Ovary (tissue), 9 donors: ENCODE results near the gene ASF1B. TPM values are rescaled to one million over a fixed set of nuclear protein-coding genes. Genes with fewer than 3 reads are reported as not detected.

ENCODE experiments used
- DNase-seq, 5 donors: peaks; one replicate each; pipeline ENCODE4 v3.0.0-alpha.2; 2019 to 2020
- H3K27ac ChIP-seq, 2 donors: fragments of 200-600 bp; one replicate each; pipeline versions ENCODE4 v1.5.1 to v1.8.0; 2019 to 2022
- H3K27me3 ChIP-seq: fragments of 200-600 bp; one replicate; pipeline ENCODE4 v1.8.0; 2022
- H3K36me3 ChIP-seq: fragments of 200-600 bp; sonication (generic); one replicate; pipeline ENCODE4 v1.5.1; 2019
- H3K4me1 ChIP-seq: one replicate; pipeline ENCODE4 v1.8.1; 2013; ENCODE audit warnings: mild to moderate bottlenecking, moderate library complexity; ENCODE audit not compliant: insufficient read depth
- H3K4me3 ChIP-seq: fragments of 200-600 bp; sonication (generic); one replicate; pipeline ENCODE4 v1.5.1; 2017
- H3K9me3 ChIP-seq, 2 donors: fragments of 200-600 bp in 1 of 2; sonication (generic) in 1 of 2; one replicate each; pipeline versions ENCODE4 v1.5.1 to v1.8.1; 2013 to 2019; ENCODE audit warnings: mild to moderate bottlenecking in 1 of 2, moderate library complexity in 1 of 2
- EP300 ChIP-seq: sonication (generic); formaldehyde crosslinking; IDR thresholded peaks from one replicate; pipeline ENCODE4 v1.6.1; 2017; ENCODE audit warnings: antibody characterized with exemption
- POLR2A ChIP-seq: fragments of 450-650 bp; IDR thresholded peaks from one replicate; pipeline ENCODE4 v1.6.1; 2017; ENCODE audit warnings: antibody characterized with exemption, mild to moderate bottlenecking, moderate library complexity
- WGBS, 3 donors: extraction: QIAGEN DNeasy Blood & Tissue Kit in 1 of 3; methylation state at CpG; one replicate each; pipeline versions ENCODE4 v1.1.5 to v1.1.7; 2013 to 2017; 5-methylcytosine and 5-hydroxymethylcytosine counted together
- intact Hi-C, 4 donors: fragments of 100-400 bp; cut with DNase I; formaldehyde crosslinking; loops; one replicate each; pipeline versions ENCODE4 v1.11.0 to v1.15.1; 2022 to 2023
- polyA plus RNA-seq, 2 donors: library from polyadenylated mRNA; stranded (reverse); fragments of 200-250 nt in 1 of 2; fragments of 350-450 nt in 1 of 2; fragmentation: Illumina TruSeq in 1 of 2; extraction: RNeasy Lipid Tissue Mini Kit (QIAGEN cat#74804) in 1 of 2; gene quantifications; one replicate each; pipeline ENCODE4 v1.2.3, GENCODE V29; 2013 to 2014
- total RNA-seq, 7 donors: library from RNA; depleted of rRNA in 2 of 7; stranded (reverse); fragments of >200 nt in 2 of 7; fragmentation: NEBNext Ultra II Directional in 3 of 7; extraction: Animal tissue kit (Norgen Biotek cat#: 25700) in 3 of 7; gene quantifications; one replicate each; pipeline versions ENCODE4 v1.1.0 to v1.2.4, GENCODE V29; 2016 to 2023
- TF ChIP-seq, protein P1 (sequence below), 3 donors: fragments of 450-650 bp in 2 of 3; fragments of 200-600 bp in 1 of 3; IDR thresholded peaks; one replicate each; pipeline versions ENCODE4 v1.5.1 to v1.8.0; 2016 to 2022; ENCODE audit warnings: antibody characterized with exemption in 3 of 3, mild to moderate bottlenecking in 1 of 3
- donor health status: DM: no; HTN: no; CAD: no; lungs with moderate emphysema.
- donor health status: DM: no; HTN: no; CAD: no.
- donor health status: Bipolar disorder and iron deficiency.
- donor health status: DM: yes; HTN: yes; CAD: no.
- donor health status: DM: no; HTN: no; CAD: no.
- donor health status: DM: yes; HTN: yes; CAD: no.

Gene ASF1B
- total and polyA plus RNA-seq, 9 donors: 0.12 to 4.9 (median 1.0) TPM

GRCh38 chr19:14150770-14151661, 14.6 kb upstream of the ASF1B start:
- DNase-seq: no peak
- Histone ChIP-seq H3K4me1 (no peaks in the 10 kb centered on the region), H3K27me3 (no peaks in the 10 kb centered on the region), H3K9me3 (no peaks in the 10 kb centered on the region), H3K27ac (no peak overlapping the region), H3K36me3 (no peaks in the 10 kb centered on the region), H3K4me3 (no peak overlapping the region)
- intact Hi-C loops: loop anchor here in 2 of 4 donors (10.0 kb wide), 2 partner anchors 194 to 204 kb away; no protein-coding TSS in a partner anchor
- TF ChIP-seq POLR2A: no peak
- TF ChIP-seq, protein P1, sequence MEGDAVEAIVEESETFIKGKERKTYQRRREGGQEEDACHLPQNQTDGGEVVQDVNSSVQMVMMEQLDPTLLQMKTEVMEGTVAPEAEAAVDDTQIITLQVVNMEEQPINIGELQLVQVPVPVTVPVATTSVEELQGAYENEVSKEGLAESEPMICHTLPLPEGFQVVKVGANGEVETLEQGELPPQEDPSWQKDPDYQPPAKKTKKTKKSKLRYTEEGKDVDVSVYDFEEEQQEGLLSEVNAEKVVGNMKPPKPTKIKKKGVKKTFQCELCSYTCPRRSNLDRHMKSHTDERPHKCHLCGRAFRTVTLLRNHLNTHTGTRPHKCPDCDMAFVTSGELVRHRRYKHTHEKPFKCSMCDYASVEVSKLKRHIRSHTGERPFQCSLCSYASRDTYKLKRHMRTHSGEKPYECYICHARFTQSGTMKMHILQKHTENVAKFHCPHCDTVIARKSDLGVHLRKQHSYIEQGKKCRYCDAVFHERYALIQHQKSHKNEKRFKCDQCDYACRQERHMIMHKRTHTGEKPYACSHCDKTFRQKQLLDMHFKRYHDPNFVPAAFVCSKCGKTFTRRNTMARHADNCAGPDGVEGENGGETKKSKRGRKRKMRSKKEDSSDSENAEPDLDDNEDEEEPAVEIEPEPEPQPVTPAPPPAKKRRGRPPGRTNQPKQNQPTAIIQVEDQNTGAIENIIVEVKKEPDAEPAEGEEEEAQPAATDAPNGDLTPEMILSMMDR (IDR thresholded peaks at IDR 0.05): no peak
- no peak for TF ChIP-seq EP300
- WGBS, 3 donors: 89 to 90% (median 90%) methylated on average over 36 to 47 of the region's 47 CpGs

DNA sequence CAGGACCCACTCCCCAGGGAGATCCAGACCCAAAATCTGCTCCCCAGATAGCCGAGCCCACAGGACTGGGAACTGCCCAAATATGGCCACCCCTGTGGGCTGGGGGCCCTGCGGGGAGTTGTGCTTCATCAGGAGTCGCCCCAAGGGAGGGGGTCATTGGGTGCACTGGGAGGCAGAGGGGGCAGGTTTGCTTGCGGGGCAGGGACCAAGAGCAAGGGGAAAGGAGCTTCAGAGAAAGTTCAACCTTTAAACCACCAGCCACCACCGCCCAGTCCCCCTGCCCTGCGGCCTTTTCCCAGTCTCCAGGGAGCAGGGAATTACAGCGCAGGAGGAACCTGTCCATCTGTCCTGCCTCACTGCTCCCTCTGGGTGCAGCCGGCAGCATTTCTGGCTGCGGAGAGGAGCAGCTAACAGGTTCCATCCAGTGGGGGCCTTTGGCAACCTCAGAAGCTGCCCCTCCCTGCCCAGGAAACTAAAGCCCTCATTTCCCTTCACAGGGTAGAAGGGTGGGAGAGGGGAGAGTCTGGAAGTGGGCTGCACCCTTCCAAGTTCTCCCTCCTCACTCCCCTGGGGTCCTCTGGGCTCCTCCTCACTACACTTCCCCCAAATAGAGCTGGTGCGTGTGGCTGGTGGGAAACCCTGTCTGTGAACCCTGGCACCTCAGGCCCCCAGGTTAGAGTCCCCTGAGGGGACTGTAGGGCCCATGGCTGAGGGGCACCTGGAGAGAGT, 13.8 kb upstream of the ASF1B start:
- H3K4me3 ChIP-seq: no peak overlapping the region
- no peaks in the 10 kb centered on the region for H3K27me3 ChIP-seq
- no peak for DNase-seq
- WGBS, 3 donors: 62 to 64% (median 64%) methylated on average over 10 of the region's 10 CpGs
- H3K9me3 ChIP-seq: no peaks in the 10 kb centered on the region
- no peaks in the 10 kb centered on the region for H3K36me3 ChIP-seq
- no peaks in the 10 kb centered on the region for H3K4me1 ChIP-seq
- TF ChIP-seq POLR2A: no peak
- TF ChIP-seq, protein P1 (IDR thresholded peaks at IDR 0.05): no peak
- TF ChIP-seq EP300: no peak
- no peak overlapping the region for H3K27ac ChIP-seq
- intact Hi-C loops: loop anchor here in 2 of 4 donors (10.0 kb wide), 2 partner anchors 195 to 205 kb away; no protein-coding TSS in a partner anchor

- DNase-seq: peak; percentile 70 to 85 (median 76)
- WGBS, 3 donors: 8 to 11% (median 9%) methylated on average over 21 of the region's 21 CpGs
- Histone ChIP-seq H3K27ac (peak overlapping the region; percentile 7 to 57), H3K4me3 (no peak overlapping the region), H3K4me1 (no peaks in the 10 kb centered on the region), H3K9me3 (no peaks in the 10 kb centered on the region), H3K36me3 (no peaks in the 10 kb centered on the region), H3K27me3 (no peaks in the 10 kb centered on the region)
- intact Hi-C loops: loop anchor here (5.0 to 10.0 kb wide), 4 partner anchors 198 to 335 kb away; partner anchors contain the start of gene PTGER1 (in 1 of the 4)
- TF ChIP-seq POLR2A: no peak
- TF ChIP-seq EP300: no peak
- TF ChIP-seq, protein P1 (IDR thresholded peaks at IDR 0.05): no peak
Observed at GRCh38 chr19:14149509-14149994, 13.2 kb upstream of the ASF1B start.

- Histone ChIP-seq H3K9me3 (no peaks in the 10 kb centered on the region), H3K36me3 (no peaks in the 10 kb centered on the region), H3K4me3 (no peak overlapping the region), H3K27me3 (no peaks in the 10 kb centered on the region), H3K27ac (peak overlapping the region; percentile 7 to 57), H3K4me1 (no peaks in the 10 kb centered on the region)
- intact Hi-C loops: loop anchor here (5.0 to 10.0 kb wide), 4 partner anchors 198 to 336 kb away; partner anchors contain the start of gene PTGER1 (in 1 of the 4)
- WGBS, 3 donors: 63 to 66% (median 65%) methylated on average over 13 of the region's 13 CpGs
- TF ChIP-seq, protein P1 (IDR thresholded peaks at IDR 0.05): no peak
- no peak for TF ChIP-seq EP300
- no peak for TF ChIP-seq POLR2A
- DNase-seq: no peak
Observed at GRCh38 chr19:14148751-14149410, 12.5 kb upstream of the ASF1B start.
